Mucosa of stomach (tissue), 1 donor: ENCODE measurements around the gene PFN1.
A peak's percentile ranks its signal among the peaks of the same experiment; 100 is the strongest.

Source experiments
- H3K27me3 ChIP-seq: one replicate; pipeline ENCODE4 v1.7.0; 2013; ENCODE audit warnings: mild to moderate bottlenecking, low read length; ENCODE audit not compliant: control insufficient read depth, insufficient read depth
- H3K36me3 ChIP-seq: one replicate; pipeline ENCODE4 v1.7.0; 2013; ENCODE audit warnings: low read length; ENCODE audit not compliant: control insufficient read depth, insufficient read depth
- H3K4me1 ChIP-seq: one replicate; pipeline ENCODE4 v1.7.0; 2013; ENCODE audit warnings: mild to moderate bottlenecking, low read length; ENCODE audit not compliant: control insufficient read depth, insufficient read depth
- H3K4me3 ChIP-seq: one replicate; pipeline ENCODE4 v1.7.0; 2013; ENCODE audit warnings: low read length
- H3K9ac ChIP-seq: one replicate; pipeline ENCODE4 v1.7.0; 2013; ENCODE audit warnings: mild to moderate bottlenecking, low read length, moderate library complexity
- H3K9me3 ChIP-seq: one replicate; pipeline ENCODE4 v1.7.0; 2013; ENCODE audit warnings: mild to moderate bottlenecking, low read length, moderate library complexity; ENCODE audit not compliant: control insufficient read depth
- donor health status: Pancreatic carcinoma.

The PFN1 gene

GRCh38 chr17:4973256-4974114, 25.2 kb upstream of the PFN1 start:
- H3K4me1 ChIP-seq, result peaks cover 9% of the 10 kb centered on the region
- peaks cover 20% of the 10 kb centered on the region for H3K36me3 ChIP-seq
- no peaks in the 10 kb centered on the region for H3K27me3 ChIP-seq
- H3K4me3 ChIP-seq, result no peak overlapping the region
- H3K9ac ChIP-seq, result no peak overlapping the region
- H3K9me3 ChIP-seq, result no peaks in the 10 kb centered on the region

GRCh38 chr17:4972752-4973151, 24.4 kb upstream of the PFN1 start:
- peaks cover 14% of the 10 kb centered on the region for H3K4me1 ChIP-seq
- H3K4me3 ChIP-seq, result no peak overlapping the region
- peaks cover 13% of the 10 kb centered on the region for H3K36me3 ChIP-seq
- H3K9ac ChIP-seq, result no peak overlapping the region
- H3K27me3 ChIP-seq, result no peaks in the 10 kb centered on the region
- no peaks in the 10 kb centered on the region for H3K9me3 ChIP-seq

GRCh38 chr17:4972322-4972721, 24.0 kb upstream of the PFN1 start:
- no peak overlapping the region for H3K9ac ChIP-seq
- H3K36me3 ChIP-seq, result peaks cover 11% of the 10 kb centered on the region

GRCh38 chr17:4971826-4972225, 23.5 kb upstream of the PFN1 start:
- Histone ChIP-seq H3K4me1 (peaks cover 14% of the 10 kb centered on the region), H3K9me3 (no peaks in the 10 kb centered on the region), H3K27me3 (no peaks in the 10 kb centered on the region), H3K9ac (no peak overlapping the region), H3K4me3 (no peak overlapping the region), H3K36me3 (peaks cover 11% of the 10 kb centered on the region)

More at GRCh38 chr17:4972322-4972721, 24.0 kb upstream of the PFN1 start:
- Histone ChIP-seq H3K4me1 (peaks cover 14% of the 10 kb centered on the region), H3K4me3 (no peak overlapping the region), H3K9me3 (no peaks in the 10 kb centered on the region), H3K27me3 (no peaks in the 10 kb centered on the region)

- H3K4me3 ChIP-seq, result no peak overlapping the region
- H3K36me3 ChIP-seq, result peaks cover 11% of the 10 kb centered on the region
- H3K9me3 ChIP-seq, result no peaks in the 10 kb centered on the region
- H3K4me1 ChIP-seq, result peaks cover 20% of the 10 kb centered on the region
- H3K9ac ChIP-seq, result no peak overlapping the region
- no peaks in the 10 kb centered on the region for H3K27me3 ChIP-seq
Observed at GRCh38 chr17:4970273-4970672, 21.9 kb upstream of the PFN1 start.

- Histone ChIP-seq H3K9me3 (no peaks in the 10 kb centered on the region), H3K9ac (no peak overlapping the region), H3K36me3 (peaks cover 8% of the 10 kb centered on the region), H3K4me3 (no peak overlapping the region), H3K27me3 (no peaks in the 10 kb centered on the region), H3K4me1 (peaks cover 20% of the 10 kb centered on the region)
Observed at GRCh38 chr17:4969551-4970173, 21.3 kb upstream of the PFN1 start.

- Histone ChIP-seq H3K9me3 (no peaks in the 10 kb centered on the region), H3K27me3 (no peaks in the 10 kb centered on the region), H3K4me3 (no peak overlapping the region), H3K9ac (peak overlapping the region; percentile 85), H3K4me1 (peaks cover 20% of the 10 kb centered on the region), H3K36me3 (peaks cover 2% of the 10 kb centered on the region)
Observed at GRCh38 chr17:4969047-4969550, 20.8 kb upstream of the PFN1 start.

- Histone ChIP-seq H3K4me1 (peaks cover 20% of the 10 kb centered on the region), H3K27me3 (no peaks in the 10 kb centered on the region), H3K9ac (peak overlapping the region; percentile 85), H3K9me3 (no peaks in the 10 kb centered on the region), H3K4me3 (peak overlapping the region; percentile 77), H3K36me3 (no peaks in the 10 kb centered on the region)
Observed at GRCh38 chr17:4968486-4969046, 20.2 kb upstream of the PFN1 start.

GRCh38 chr17:4967539-4968485, 19.5 kb upstream of the PFN1 start, which contains the start of gene SPAG7:
SPAG7 (minus strand) TSS chr17:4967817; CDS start chr17:4967804, 13 bp downstream.
- peak within 1 kb of the TSS; percentile 78 for H3K4me3 ChIP-seq
- no peaks in the 10 kb centered on the region for H3K9me3 ChIP-seq
- no peaks in the 10 kb centered on the region for H3K27me3 ChIP-seq
- H3K9ac ChIP-seq, result peak within 1 kb of the TSS; percentile 85
- H3K36me3 ChIP-seq, result no peaks in the 10 kb centered on the region
- peaks cover 20% of the 10 kb centered on the region for H3K4me1 ChIP-seq

GRCh38 chr17:4966844-4967538, 18.7 kb upstream of the PFN1 start:
- Histone ChIP-seq H3K9ac (peak overlapping the region; percentile 85), H3K4me1 (peaks cover 20% of the 10 kb centered on the region), H3K36me3 (no peaks in the 10 kb centered on the region), H3K27me3 (no peaks in the 10 kb centered on the region), H3K9me3 (no peaks in the 10 kb centered on the region), H3K4me3 (peak overlapping the region; percentile 78)
